DMS 273 treated with DMSO at 0.1 percent for 48 hours (cell line): ENCODE measurements around the gene STAB1.

Source experiments
- DNase-seq: peaks from one replicate; lab custom pipeline; 2025; lab: John Stamatoyannopoulos, UW

The STAB1 gene, protein sequence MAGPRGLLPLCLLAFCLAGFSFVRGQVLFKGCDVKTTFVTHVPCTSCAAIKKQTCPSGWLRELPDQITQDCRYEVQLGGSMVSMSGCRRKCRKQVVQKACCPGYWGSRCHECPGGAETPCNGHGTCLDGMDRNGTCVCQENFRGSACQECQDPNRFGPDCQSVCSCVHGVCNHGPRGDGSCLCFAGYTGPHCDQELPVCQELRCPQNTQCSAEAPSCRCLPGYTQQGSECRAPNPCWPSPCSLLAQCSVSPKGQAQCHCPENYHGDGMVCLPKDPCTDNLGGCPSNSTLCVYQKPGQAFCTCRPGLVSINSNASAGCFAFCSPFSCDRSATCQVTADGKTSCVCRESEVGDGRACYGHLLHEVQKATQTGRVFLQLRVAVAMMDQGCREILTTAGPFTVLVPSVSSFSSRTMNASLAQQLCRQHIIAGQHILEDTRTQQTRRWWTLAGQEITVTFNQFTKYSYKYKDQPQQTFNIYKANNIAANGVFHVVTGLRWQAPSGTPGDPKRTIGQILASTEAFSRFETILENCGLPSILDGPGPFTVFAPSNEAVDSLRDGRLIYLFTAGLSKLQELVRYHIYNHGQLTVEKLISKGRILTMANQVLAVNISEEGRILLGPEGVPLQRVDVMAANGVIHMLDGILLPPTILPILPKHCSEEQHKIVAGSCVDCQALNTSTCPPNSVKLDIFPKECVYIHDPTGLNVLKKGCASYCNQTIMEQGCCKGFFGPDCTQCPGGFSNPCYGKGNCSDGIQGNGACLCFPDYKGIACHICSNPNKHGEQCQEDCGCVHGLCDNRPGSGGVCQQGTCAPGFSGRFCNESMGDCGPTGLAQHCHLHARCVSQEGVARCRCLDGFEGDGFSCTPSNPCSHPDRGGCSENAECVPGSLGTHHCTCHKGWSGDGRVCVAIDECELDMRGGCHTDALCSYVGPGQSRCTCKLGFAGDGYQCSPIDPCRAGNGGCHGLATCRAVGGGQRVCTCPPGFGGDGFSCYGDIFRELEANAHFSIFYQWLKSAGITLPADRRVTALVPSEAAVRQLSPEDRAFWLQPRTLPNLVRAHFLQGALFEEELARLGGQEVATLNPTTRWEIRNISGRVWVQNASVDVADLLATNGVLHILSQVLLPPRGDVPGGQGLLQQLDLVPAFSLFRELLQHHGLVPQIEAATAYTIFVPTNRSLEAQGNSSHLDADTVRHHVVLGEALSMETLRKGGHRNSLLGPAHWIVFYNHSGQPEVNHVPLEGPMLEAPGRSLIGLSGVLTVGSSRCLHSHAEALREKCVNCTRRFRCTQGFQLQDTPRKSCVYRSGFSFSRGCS (N-terminal part only)

DNA sequence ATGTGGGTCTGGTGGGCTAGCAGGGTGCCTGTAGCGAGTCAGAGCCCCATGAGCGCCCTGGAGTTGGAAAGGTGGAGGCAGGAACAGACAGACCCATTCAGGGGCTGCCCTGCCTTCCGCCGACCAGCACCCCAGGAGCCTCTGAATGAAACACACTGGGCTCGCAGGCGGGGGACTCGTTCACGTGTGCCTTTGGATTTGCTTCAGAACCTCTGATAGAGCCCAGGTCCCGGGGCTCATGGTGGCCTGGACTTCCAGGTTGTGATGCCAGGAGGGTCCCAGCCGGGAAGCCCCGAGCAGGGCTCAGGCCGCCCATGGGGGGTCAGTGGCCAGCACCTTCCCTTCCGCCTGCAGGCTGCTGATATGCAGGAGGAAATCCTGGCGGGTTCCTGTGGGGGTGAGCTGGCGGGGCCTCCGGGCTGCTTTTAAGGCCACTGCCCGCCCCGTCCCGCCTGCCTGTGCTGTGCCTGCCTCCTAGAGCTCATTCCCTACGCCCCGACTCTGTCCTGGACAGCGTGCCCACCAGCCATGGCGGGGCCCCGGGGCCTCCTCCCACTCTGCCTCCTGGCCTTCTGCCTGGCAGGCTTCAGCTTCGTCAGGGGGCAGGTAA, at the start of gene STAB1:
STAB1 (plus strand) TSS at position 453 of the 610 bp plus-strand sequence; CDS start at position 529, 76 bp downstream.
- no peak for DNase-seq

DNA sequence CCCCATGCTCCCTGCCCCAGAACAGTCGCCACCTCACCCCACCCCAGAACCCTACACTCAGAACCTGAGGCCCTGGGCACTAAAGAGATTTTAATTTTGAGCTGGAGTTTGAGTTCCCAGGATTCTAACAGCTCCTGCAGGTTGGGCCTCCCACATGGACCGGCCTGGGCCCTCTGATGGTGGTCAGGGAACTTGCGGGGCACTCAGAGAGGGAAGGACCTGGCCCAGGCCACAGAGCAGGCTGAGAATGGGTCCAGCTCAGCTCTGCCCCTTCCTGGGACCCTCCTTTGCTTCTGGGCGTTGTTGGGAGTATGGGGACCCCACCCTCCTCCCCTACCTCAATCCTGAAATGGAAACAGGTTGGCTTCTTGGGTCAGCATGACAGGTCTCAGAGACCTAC, 49.1 kb upstream of the STAB1 start:
- no peak for DNase-seq

DNA sequence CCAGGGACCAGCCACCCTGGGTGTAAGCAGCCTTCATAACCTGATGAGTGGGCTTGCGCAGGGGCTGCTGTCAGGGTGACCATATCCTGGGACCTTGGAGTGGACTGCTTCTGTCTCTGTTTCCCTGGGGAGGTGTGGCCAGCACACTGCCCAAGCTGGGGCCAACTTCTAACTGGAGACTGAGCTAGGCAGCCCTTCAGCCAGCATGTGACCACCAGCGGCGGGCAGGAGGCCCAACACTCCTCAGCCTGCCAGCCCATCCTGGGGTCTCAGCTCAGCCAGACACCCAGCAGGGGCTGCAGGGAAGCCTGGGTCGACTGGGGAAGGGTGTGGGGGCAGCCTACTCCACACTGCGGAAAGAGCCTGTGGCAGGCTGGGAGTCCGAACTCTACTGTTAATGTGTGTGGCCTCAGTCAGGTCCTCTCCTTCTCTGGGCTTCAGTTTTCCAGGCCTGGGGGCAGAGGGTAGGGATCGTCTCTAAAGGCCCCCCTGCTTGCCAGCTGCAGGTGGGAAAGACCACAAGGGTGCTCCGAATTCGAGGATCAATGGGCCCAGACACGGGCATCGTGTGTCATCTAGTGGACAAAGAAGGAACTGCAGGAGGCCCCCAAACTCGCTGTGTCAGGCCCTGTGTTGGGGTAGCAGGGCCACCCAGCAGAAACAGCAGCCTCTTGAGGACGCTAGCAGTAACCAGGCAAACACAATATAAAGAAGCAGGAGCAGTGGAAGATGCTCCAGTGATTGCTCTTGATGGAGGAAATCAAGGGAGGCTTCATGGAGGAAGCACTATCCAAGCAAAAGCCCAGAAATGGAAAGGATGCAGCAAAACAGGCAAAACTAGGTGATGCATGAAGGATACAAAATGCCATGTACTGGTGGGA, 48.3 kb upstream of the STAB1 start:
- DNase-seq: no peak

DNA sequence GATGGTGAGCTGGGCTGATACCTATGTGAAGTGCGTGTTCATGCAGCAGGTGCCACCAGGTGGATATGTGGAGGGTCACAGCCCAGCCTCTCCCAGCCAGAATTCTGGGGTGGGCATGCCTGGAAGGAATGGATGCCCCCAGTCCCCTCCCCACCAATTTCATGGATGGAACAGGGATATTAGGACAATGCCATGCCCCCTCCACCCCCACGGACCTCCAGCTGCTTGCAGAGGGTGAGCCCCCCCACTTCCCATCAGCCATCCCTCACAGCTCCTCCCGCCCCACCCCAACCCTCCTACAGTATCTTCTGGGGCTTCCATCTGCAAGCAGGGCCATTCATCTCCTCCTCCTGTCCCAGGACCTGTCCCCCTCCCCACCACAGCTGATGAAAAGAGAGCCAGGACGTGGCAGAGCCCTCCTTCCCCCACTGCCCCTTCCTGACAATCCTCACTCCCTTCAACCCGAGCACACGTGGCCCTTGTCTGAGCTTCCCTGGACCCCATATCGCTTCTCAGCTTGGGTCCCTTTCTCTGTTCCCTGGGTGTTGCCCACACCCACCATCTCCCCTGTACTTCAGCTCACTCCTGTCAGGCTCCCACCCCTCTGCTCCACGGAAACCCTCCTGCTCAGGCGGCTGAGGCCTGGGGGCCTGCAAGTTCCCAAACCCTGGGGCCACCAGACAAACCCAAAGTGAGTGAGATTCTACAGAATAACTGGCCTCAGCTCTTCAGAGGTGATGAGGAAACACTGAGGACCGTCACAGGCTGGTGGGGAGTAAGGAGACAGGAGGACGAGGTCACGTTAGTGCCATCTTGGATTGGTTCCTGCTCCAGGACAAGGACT, 47.4 kb upstream of the STAB1 start:
- DNase-seq: no peak

DNA sequence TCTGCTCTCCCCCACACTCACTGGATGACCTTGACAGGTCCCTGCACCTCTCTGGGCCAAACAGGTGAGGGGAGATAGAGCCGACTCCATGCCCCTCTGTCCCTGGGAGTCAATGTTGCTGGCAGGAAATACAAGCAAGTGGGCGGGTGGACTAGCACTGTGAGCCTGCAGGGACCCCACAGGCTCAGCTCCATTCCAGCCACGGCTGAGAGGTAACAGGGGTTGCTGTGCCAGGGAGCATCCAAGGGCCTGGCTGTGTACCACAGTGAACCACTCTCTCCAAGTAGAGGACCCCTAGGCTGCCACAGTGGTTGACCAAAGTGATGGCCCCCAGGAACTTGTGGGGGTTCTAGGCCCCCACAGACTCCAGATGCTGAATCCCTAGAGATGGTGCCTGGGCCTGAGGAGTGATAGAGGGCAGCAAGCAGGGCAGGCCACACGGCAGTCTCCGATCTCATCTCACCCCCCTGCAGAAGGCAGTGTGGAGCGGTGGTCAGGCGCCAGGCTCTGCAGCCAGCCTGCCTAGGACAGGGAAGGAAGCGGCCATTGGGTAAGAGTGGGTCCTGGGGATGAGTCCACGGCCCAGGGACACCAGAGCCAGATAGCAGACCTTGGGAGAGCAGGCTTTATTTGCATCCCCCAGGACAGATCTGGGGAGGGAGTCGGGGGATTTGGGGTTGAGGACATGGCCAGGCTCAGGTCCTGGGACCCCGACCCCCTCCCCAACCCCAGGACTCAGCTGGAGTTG, 44.5 kb upstream of the STAB1 start:
- DNase-seq: no peak

DNA sequence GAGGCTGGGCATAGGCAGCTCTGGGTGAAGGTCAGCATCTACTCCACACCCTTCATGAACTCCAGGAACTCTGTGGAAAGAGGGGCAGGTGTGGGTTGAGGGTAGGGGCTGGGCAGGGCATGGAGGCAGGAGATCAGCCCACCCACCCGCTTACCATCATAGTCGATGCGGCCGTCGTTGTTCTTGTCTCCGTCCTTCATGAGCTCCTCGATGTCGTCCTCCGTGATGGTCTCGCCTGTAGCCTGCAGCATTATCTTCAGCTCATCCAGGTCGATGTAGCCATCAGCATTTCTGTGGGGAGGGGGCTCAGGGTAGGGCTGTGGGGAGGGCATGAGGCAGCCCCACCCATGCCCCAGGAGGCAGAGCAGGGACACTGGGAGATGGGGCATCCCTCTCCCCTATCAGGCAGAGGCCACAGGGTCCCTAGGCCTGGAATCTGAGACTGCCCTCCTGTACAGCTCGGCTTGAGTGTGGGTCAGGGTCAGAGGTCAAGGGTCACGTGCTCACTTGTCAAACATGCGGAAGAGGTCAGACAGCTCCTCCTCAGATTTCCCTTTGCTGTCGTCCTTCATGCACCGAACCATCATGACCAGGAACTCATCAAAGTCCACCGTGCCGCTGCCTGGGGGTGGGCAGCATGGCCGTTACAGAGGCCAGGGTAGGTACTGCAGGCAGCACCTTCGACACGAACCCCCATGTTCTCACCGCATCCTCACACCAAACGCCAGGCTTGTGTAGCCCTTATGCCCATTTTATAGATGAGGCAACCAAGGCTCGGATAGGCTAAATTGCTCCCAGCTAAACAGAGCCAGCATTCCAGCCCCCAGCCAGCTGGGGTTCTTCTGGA, 43.7 kb upstream of the STAB1 start:
- no peak for DNase-seq

DNA sequence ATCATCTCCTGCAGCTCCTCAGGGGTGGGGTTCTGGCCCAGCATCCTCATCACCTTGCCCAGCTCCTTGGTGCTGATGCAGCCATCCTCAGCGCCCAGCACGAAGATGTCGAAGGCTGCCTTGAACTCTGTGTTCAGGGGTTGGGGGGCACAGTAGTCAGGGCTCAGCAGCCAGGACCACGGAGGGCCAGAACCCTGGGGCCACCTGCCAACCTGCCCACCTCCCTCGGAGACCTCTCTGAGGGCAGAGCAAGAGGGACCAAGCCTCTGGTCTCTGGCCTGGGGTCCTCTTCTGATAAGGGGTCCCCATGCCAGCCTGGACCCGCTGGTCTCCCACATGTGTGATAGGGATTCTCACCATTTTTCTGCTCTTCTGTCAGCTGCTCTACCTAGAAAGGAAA, 43.0 kb upstream of the STAB1 start:
- DNase-seq: no peak

DNA sequence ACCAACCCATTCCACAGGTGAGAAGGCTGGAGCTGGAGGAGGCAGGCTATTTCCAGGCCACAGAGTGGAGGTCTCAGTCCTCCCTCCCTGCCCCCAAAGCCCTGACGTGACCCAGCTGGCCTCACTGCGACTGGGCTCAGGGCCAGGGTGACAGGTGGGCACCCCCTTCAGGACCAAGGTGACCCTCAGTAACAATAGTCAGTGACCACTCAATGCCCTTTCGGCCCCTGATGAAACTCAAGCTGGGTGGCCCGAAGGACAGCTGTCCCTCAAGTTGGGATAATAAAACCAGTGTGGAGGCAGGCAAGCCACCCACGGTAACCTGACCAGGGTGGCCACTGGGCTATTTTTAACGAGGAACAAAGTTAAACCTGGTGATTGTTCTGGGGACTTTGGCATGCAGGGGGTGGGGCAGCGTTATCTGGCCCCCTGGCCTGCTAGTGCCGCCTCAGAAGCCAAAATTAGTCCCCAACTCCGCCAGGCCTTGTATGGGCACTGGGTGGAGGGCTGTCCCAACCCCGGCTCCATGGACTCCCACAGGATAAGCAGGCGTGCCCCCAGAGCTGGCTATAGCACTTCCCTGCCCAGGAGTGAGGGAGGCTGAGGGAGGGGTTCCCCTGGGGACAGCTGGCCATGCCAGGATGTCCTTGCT, 42.4 kb upstream of the STAB1 start:
- no peak for DNase-seq

DNA sequence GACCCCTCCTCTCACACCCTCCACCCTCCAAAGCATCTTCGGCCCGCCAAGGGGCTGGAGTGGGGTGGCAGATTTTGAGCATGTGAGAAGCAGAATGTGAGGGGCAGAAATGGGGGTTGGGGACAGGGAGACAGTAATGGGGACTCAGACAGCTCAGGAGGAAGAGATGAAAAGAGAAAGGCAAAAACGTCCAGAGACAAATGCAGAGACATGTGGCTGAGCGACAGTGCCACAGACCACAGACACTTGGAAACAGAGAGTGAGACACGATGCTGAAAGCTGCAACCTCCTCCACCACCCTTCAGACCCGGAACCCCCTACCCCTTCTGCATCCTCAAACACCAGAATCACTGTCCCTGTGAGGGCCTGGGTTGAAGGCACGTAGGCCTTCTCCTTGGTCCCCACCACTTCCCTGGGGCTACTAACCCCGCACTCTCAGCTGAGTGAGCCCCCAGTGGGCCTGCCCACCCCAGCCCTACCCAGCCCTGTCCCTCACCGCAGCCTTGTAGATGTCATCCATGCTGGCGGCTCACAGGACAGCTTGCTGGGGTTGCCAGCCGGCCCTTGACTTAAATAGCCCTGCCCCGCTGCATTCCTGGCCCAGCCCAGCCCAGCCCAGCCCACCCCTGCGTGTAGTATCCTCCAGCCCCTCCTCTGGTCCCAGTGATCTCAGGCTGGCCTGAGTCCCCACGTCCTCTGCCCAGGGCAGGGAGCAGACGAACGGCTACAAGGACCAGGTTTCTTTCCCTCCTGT, 41.5 kb upstream of the STAB1 start, which contains the start of gene TNNC1:
TNNC1 (minus strand) TSS at position 546 of the 754 bp plus-strand sequence; CDS start at position 520, 26 bp downstream.
- no peak for DNase-seq

DNA sequence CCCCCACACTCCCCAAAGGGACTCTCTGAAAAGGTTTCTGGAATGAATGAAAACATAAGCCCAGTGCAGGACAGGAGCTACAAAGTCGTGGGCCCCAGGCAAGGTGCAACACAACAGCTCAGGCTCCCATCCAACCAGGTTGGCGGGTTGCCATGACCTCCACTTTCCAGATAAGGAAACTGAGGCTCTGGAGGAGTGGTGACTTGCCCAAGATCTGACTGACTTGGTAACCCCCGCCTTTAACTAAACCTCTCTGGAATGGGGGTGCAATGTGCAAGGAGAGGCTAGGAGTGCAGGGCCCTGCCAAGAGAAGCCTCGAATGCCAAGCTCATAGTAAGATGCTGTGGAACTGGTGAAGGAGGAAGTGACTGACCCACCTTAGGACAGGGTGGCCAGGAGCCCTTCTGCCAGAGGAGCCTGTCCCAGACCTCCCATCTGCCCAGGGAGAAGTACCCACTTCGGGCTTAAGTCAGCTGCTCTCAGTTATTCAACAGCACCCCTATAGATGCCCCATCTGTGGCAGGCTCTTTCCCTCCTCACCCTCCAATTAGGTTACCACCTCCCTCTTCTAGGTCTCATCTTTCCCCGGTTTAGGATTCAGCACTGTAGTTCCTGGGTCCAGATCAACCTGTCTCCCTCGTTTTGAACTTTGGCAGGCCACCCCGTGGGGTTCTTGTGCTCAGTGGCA, 40.7 kb upstream of the STAB1 start:
- DNase-seq: no peak

DNA sequence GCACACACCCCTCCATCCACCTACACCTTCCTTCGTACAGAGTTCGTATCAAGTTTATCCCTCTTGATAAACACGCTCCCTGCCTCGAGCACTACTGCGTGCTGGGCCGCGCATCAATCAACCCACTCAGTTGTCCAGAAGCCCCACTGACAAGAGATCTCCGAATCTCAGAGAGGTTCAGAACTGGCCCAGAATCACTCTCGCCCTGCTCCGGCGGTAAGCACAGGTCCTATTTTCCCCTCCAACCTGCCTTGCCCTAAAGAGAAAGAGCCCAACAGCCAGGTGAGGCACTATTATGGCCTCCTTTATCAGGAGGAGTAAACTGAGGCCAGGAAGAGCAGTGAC, 40.2 kb upstream of the STAB1 start:
- no peak for DNase-seq

DNA sequence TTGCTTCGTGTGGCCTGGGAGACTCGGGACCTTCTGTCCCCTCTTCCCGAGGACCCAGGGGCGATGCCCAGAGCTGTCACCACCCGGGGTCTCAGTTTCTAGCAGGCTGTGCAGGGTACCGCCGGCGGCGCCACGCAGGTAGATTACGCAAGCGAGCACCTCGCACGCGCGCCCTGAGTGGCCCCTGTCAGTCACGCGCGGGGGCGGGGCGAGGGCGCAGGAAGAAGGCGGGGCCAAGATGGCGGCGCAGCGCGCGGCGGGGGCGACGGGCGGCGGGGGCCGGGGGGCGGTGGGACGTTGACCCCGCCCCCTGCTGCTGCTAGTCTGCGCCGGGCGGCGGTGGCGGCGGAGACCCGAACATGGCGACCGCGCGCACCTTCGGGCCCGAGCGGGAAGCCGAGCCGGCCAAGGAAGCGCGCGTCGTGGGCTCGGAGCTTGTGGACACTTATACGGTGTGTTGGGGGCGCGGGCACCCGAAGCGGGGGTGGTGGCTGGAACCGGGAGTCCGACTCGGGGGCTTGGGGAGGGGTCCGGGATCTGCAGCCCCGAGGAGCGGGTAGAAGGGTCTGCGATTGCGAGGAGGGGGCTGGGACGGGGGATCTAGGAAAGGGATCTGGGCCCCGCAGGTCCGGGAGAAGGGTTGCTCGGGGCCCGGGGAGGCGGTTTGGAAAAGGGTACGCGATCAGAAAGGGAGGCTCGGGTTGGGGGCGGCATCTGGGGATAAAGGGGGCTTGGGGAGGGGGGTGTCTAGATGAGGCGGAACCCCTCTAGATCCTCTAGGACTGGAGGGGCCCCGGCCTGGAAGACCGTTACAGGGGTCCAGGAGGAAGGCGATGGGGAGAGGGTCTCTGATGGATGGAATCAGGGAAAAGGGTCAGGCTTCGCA, 39.6 kb upstream of the STAB1 start, which contains the start of gene NISCH:
NISCH (plus strand) TSS at position 322 of the 886 bp plus-strand sequence; CDS start at position 360, 38 bp downstream.
- DNase-seq: peak; percentile 18

DNA sequence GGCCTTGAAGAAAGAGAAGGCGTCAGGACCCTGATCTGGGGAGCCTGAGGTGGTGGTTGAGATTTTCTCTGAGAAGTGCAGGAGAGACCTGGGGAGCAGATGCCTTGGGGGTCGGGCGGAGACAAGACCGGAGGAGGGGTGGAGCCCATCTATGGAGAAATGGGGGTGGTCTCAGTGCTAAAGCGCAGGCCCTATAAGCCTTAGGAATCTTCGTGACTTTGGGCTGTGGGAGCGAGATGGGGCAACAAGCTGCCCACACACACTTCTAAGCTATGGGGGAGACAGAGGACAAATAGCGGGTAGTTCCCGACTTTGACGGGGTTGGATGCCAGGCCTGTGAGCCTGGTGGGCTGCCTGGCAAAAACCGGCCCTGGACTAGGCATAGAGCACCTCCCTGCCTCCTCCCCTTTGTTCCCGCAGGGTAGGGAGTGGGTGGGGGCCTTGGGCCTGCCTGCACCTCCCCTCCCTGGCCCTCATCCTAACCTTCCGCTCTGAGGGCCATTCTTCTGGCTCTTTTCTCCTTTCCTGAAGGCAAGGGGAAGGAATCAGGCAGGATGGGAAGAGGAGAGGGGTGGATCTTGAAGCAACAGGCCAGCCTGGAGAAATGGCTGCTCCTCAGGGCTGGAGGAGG, 38.9 kb upstream of the STAB1 start:
- DNase-seq: no peak

DNA sequence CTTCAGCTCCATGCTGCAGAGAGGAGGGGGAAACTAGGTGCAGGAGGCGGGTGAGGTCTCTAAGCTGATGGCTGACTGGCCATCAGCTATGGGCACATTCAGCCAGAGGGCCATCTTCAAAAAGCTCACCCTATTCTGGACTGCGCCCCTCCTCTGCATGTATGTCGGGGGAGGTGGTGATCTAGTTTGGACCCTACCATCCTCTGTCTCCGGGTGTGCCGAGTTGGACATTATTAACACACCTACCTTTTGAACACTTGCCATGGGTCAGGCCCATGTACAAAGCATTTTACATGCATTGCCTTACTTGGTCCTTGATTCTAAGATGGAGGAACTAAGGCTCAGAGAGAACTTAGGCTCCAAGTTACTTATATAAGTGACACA, 38.3 kb upstream of the STAB1 start:
- DNase-seq: no peak
